Upper lobe of left lung (tissue), 4 donors: ENCODE measurements around the gene RTN4.

Experiments
- POLR2A ChIP-seq, 4 donors: fragments of 450-650 bp; IDR thresholded peaks; one replicate each; pipeline ENCODE4 v1.5.1; 2016 to 2017; ENCODE audit warnings: antibody characterized with exemption in 4 of 4, mild to moderate bottlenecking in 2 of 4
- POLR2AphosphoS5 ChIP-seq, 2 donors: sonication (generic); formaldehyde crosslinking; IDR thresholded peaks; one replicate each; pipeline ENCODE4 v1.5.1; 2017; ENCODE audit warnings: antibody characterized with exemption in 2 of 2
- TF ChIP-seq, protein P1 (sequence below), 6 experiments: fragments of 450-650 bp in 4 of 6; fragments of 200-600 bp in 2 of 6; sonication (generic) in 2 of 6; IDR thresholded peaks; one replicate each; pipeline ENCODE4 v1.5.1; 2016 to 2019; ENCODE audit warnings: antibody characterized with exemption in 6 of 6

GRCh38 chr2:54957321-54957999, 92.8 kb downstream of the RTN4 start:
- TF ChIP-seq, protein P1, sequence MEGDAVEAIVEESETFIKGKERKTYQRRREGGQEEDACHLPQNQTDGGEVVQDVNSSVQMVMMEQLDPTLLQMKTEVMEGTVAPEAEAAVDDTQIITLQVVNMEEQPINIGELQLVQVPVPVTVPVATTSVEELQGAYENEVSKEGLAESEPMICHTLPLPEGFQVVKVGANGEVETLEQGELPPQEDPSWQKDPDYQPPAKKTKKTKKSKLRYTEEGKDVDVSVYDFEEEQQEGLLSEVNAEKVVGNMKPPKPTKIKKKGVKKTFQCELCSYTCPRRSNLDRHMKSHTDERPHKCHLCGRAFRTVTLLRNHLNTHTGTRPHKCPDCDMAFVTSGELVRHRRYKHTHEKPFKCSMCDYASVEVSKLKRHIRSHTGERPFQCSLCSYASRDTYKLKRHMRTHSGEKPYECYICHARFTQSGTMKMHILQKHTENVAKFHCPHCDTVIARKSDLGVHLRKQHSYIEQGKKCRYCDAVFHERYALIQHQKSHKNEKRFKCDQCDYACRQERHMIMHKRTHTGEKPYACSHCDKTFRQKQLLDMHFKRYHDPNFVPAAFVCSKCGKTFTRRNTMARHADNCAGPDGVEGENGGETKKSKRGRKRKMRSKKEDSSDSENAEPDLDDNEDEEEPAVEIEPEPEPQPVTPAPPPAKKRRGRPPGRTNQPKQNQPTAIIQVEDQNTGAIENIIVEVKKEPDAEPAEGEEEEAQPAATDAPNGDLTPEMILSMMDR (IDR thresholded peaks at IDR 0.05) = no peak
- TF ChIP-seq POLR2A (IDR thresholded peaks at IDR 0.05) (no peak), POLR2AphosphoS5 (IDR thresholded peaks at IDR 0.05) (no peak)
